ENCODE results near the gene OLFM1. TPM values are rescaled to one million over a fixed set of nuclear protein-coding genes. Genes with fewer than 3 reads are reported as not detected.

The OLFM1 gene
- total and polyA plus RNA-seq, 2 of the 4 experiments (the other 2 are of a cell fraction), result 0.36 to 0.38 TPM

- Histone ChIP-seq H4K20me1 (ENCODE audit: insufficient read depth, low read length) (no peaks in the 10 kb centered on the region), H3K4me2 (ENCODE audit: low read depth, low read length) (no peak overlapping the region), H3K4me1 (ENCODE audit: control insufficient read depth, insufficient read depth, low read length) (no peaks in the 10 kb centered on the region), H2BK120ac (ENCODE audit: low read depth, low read length) (no peak overlapping the region), H3K27me3 (ENCODE audit: control insufficient read depth, insufficient read depth, low read length) (peaks cover 3% of the 10 kb centered on the region; the same call in 1 of the 2 replicates), H2BK20ac (ENCODE audit: low read depth, low read length) (no peak overlapping the region), H3K23ac (ENCODE audit: low read depth, low read length) (no peak overlapping the region), H3K9me1 (ENCODE audit: insufficient read depth, low read length) (no peaks in the 10 kb centered on the region), H3K56ac (ENCODE audit: extremely low read depth, insufficient read depth, low read length) (no peak overlapping the region), H2BK5ac (ENCODE audit: low read depth, low read length, poor library complexity, severe bottlenecking) (no peak overlapping the region), H3K27ac (ENCODE audit: insufficient read depth, low read length) (no peak overlapping the region), H3K79me1 (ENCODE audit: low read depth in 1 of 2, low read length in 2 of 2) (no peaks in the 10 kb centered on the region), H4K8ac (ENCODE audit: low read depth in 2 of 2, low read length in 2 of 2) (no peak overlapping the region), H2AFZ (replicated peaks; ENCODE audit: low read length, poor library complexity) (no peak overlapping the region), H3K36me3 (ENCODE audit: control insufficient read depth, insufficient read depth, low read length) (no peaks in the 10 kb centered on the region), H2AK9ac (replicated peaks; ENCODE audit: low read depth, low read length, poor library complexity) (no peak overlapping the region), H3K4me3 (ENCODE audit: insufficient read depth, low read depth, low read length) (no peak overlapping the region), H2AK5ac (ENCODE audit: low read depth, low read length) (no peak overlapping the region), H3K4ac (ENCODE audit: low read depth, low read length) (no peak overlapping the region), H2BK15ac (ENCODE audit: low read depth, low read length) (no peak overlapping the region), H3K9ac (ENCODE audit: low read depth, low read length) (no peak overlapping the region), H3K9me3 (ENCODE audit: control insufficient read depth, insufficient read depth, low read length) (no peaks in the 10 kb centered on the region), H4K91ac (ENCODE audit: insufficient read depth, low read depth, low read length) (no peak overlapping the region), H4K5ac (ENCODE audit: low read depth, low read length) (no peak overlapping the region), H3K14ac (replicated peaks; ENCODE audit: low read depth, low read length) (no peak overlapping the region), H3K18ac (ENCODE audit: low read depth, low read length) (no peak overlapping the region)
- no TSS peak for BruUV-seq (replicated peaks)
- dilution Hi-C loops (cut with HindIII; ENCODE audit: low sequenced_read_pairs, unreplicated experiment) (no loop called here), intact Hi-C loops (cut with micrococcal nuclease) (no loop called here), in situ Hi-C loops (cut with MboI; ENCODE audit: low sequenced_read_pairs) (no loop called here)
- ATAC-seq (ENCODE audit: low read depth) (no peak), DNase-seq (no peak)
- POLR2A ChIA-PET (ENCODE audit: unreplicated experiment), result no interaction called here
- CTCF ChIA-PET, result no interaction called here
- 68% methylated on average over 17 of the region's 25 CpGs; no CpG with 5 or more reads in 1 of the 2 experiments for WGBS, 2 experiments (ENCODE audit: extremely low coverage in 2 of 2, insufficient read length in 1 of 2)
- TF ChIP-seq CTCF (conservative IDR thresholded peaks at IDR 0.05; ENCODE audit: low read depth, low read length), result no peak
- TF ChIP-seq RAD21 (IDR thresholded peaks at IDR 0.05; ENCODE audit: low read length), result no peak
- no peak for TF ChIP-seq SMC3 (IDR thresholded peaks at IDR 0.05; ENCODE audit: low read depth, low read length)
- no peak for TF ChIP-seq MXI1 (IDR thresholded peaks at IDR 0.05; ENCODE audit: borderline replicate concordance, low read depth, low read length)
- TF ChIP-seq ELK1 (IDR thresholded peaks at IDR 0.05; ENCODE audit: borderline replicate concordance, low read depth, low read length), result no peak
- no peak for TF ChIP-seq BHLHE40 (IDR thresholded peaks at IDR 0.05; ENCODE audit: low read depth, low read length)
- TF ChIP-seq USF2 (IDR thresholded peaks at IDR 0.05; ENCODE audit: low read depth, low read length), result no peak
- TF ChIP-seq RCOR1 (IDR thresholded peaks at IDR 0.05; ENCODE audit: insufficient replicate concordance, low read length), result no peak
- TF ChIP-seq CEBPB (IDR thresholded peaks at IDR 0.05; ENCODE audit: low read depth, low read length), result no peak
- TF ChIP-seq NFE2L2 (IDR thresholded peaks at IDR 0.05; ENCODE audit: low read depth, low read length), result no peak
Observed at GRCh38 chr9:135045264-135045927, 42.1 kb upstream of the OLFM1 start.

Data from IMR-90 (cell line).